SK-N-SH treated with all-trans-retinoic acid at 6 μM for 48 hours (cell line): ENCODE data around the gene RTL9.

ENCODE experiments used
- ATAC-seq: fragments of 200-7000 bp; cut with Tn5 transposase; 3 replicates; pipeline ENCODE4 v1.9.1; 2020; ENCODE audit warnings: mild to moderate bottlenecking, moderate library complexity
- ARNTL ChIP-seq: fragments of 450-650 bp; formaldehyde crosslinking; IDR thresholded peaks from 2 replicates; pipeline ENCODE4 v1.5.0; 2020; ENCODE audit warnings: low read depth, mild to moderate bottlenecking, moderate library complexity, borderline replicate concordance
- BACH2 ChIP-seq: fragments of 250-450 bp; sonication (Bioruptor Pico); IDR thresholded peaks from 2 replicates; pipeline ENCODE4 v1.9.0; 2021; ENCODE audit warnings: mild to moderate bottlenecking, borderline replicate concordance
- CREB5 ChIP-seq: fragments of 250-450 bp; sonication (Bioruptor Pico); IDR thresholded peaks from 2 replicates; pipeline ENCODE4 v1.5.1; 2020; ENCODE audit warnings: low read depth, mild to moderate bottlenecking, moderate library complexity
- CSDC2 ChIP-seq: fragments of 250-450 bp; sonication (Bioruptor Pico); IDR thresholded peaks from 2 replicates; pipeline ENCODE4 v1.5.0; 2020; ENCODE audit warnings: mild to moderate bottlenecking, moderate library complexity
- CSRNP3 ChIP-seq: fragments of 250-450 bp; sonication (Bioruptor Pico); IDR thresholded peaks from 2 replicates; pipeline ENCODE4 v1.5.1; 2021; ENCODE audit warnings: mild to moderate bottlenecking, moderate library complexity
- ESRRG ChIP-seq: fragments of 250-450 bp; sonication (Bioruptor Pico); IDR thresholded peaks from 2 replicates; pipeline ENCODE4 v1.6.1; 2021; ENCODE audit warnings: mild to moderate bottlenecking
- GLIS3 ChIP-seq: fragments of 250-450 bp; sonication (Bioruptor Pico); IDR thresholded peaks from 2 replicates; pipeline ENCODE4 v1.5.0; 2020; ENCODE audit warnings: mild to moderate bottlenecking, moderate library complexity
- ISL1 ChIP-seq: fragments of 250-450 bp; sonication (Bioruptor Pico); IDR thresholded peaks from 2 replicates; pipeline ENCODE4 v2.1.2; 2022; ENCODE audit warnings: mild to moderate bottlenecking, moderate library complexity
- PATZ1 ChIP-seq: fragments of 250-450 bp; sonication (Bioruptor Pico); IDR thresholded peaks from 2 replicates; pipeline ENCODE4 v1.8.0; 2020; ENCODE audit warnings: mild to moderate bottlenecking, moderate library complexity, borderline replicate concordance
- POU6F1 ChIP-seq: fragments of 250-450 bp; sonication (Bioruptor Pico); IDR thresholded peaks from 2 replicates; pipeline ENCODE4 v1.8.0; 2021; ENCODE audit warnings: low read depth, mild to moderate bottlenecking, moderate library complexity, borderline replicate concordance
- RARB ChIP-seq: fragments of 250-450 bp; sonication (Bioruptor Pico); IDR thresholded peaks from 2 replicates; pipeline ENCODE4 v1.8.0; 2021; ENCODE audit warnings: mild to moderate bottlenecking, moderate library complexity
- SNAI2 ChIP-seq: fragments of 250-450 bp; sonication (Bioruptor Pico); IDR thresholded peaks from 2 replicates; pipeline ENCODE4 v1.5.0; 2020; ENCODE audit warnings: mild to moderate bottlenecking, moderate library complexity
- TCF4 ChIP-seq: fragments of 250-450 bp; sonication (Bioruptor Pico); IDR thresholded peaks from 2 replicates; pipeline ENCODE4 v1.8.0; 2021; ENCODE audit warnings: mild to moderate bottlenecking, moderate library complexity, borderline replicate concordance
- TOX ChIP-seq: fragments of 250-450 bp; sonication (Bioruptor Pico); IDR thresholded peaks from 2 replicates; pipeline ENCODE4 v1.8.0; 2021; ENCODE audit warnings: mild to moderate bottlenecking, moderate library complexity, borderline replicate concordance
- TSHZ2 ChIP-seq: fragments of 250-450 bp; sonication (Bioruptor Pico); IDR thresholded peaks from 2 replicates; pipeline ENCODE4 v1.5.0; 2020; ENCODE audit warnings: mild to moderate bottlenecking, moderate library complexity
- ZC3H10 ChIP-seq: fragments of 250-450 bp; sonication (Bioruptor Pico); IDR thresholded peaks from 2 replicates; pipeline ENCODE4 v1.5.1; 2021; ENCODE audit warnings: mild to moderate bottlenecking, moderate library complexity
- ZFP3 ChIP-seq: fragments of 250-450 bp; sonication (Bioruptor Pico); IDR thresholded peaks from 2 replicates; pipeline ENCODE4 v1.5.0; 2020; ENCODE audit warnings: mild to moderate bottlenecking, moderate library complexity
- ZFP30 ChIP-seq: fragments of 450-650 bp; formaldehyde crosslinking; IDR thresholded peaks from 2 replicates; pipeline ENCODE4 v1.5.0; 2022; ENCODE audit warnings: mild to moderate bottlenecking, moderate library complexity
- ZNF565 ChIP-seq: fragments of 450-650 bp; formaldehyde crosslinking; conservative IDR thresholded peaks from 2 replicates; pipeline ENCODE4 v1.5.0; 2020; ENCODE audit warnings: low read depth, mild to moderate bottlenecking, moderate library complexity
- ZNF70 ChIP-seq: fragments of 450-650 bp; formaldehyde crosslinking; IDR thresholded peaks from 2 replicates; pipeline ENCODE4 v1.5.0; 2020; ENCODE audit warnings: mild to moderate bottlenecking, moderate library complexity
- ZNF8 ChIP-seq: fragments of 450-650 bp; formaldehyde crosslinking; IDR thresholded peaks from 2 replicates; pipeline ENCODE4 v1.5.0; 2020; ENCODE audit warnings: mild to moderate bottlenecking, moderate library complexity

The RTL9 gene

GRCh38 chrX:110402850-110403221 is 44.2 kb downstream of the RTL9 start (continued):
- TF ChIP-seq POU6F1 (CRISPR knock-in tag), result no peak
- TF ChIP-seq TSHZ2 (CRISPR knock-in tag), result no peak
- no peak for TF ChIP-seq TCF4 (CRISPR knock-in tag)
- no peak for TF ChIP-seq ISL1 (CRISPR knock-in tag)
- TF ChIP-seq RARB (CRISPR knock-in tag), result no peak
- TF ChIP-seq ESRRG (CRISPR knock-in tag), result no peak
- TF ChIP-seq CREB5 (CRISPR knock-in tag), result no peak

- TF ChIP-seq ZC3H10 (CRISPR knock-in tag) (no peak), ZNF565 (CRISPR knock-in tag) (no peak), ZFP30 (CRISPR knock-in tag) (no peak), TCF4 (CRISPR knock-in tag) (no peak), TSHZ2 (CRISPR knock-in tag) (no peak), SNAI2 (CRISPR knock-in tag) (no peak), ZFP3 (no peak), CSDC2 (CRISPR knock-in tag) (no peak)
- ATAC-seq, result no peak
These were observed 45.0 kb downstream of the RTL9 start for GRCh38 chrX:110403441-110404238.

- ATAC-seq, result no peak
- TF ChIP-seq RARB (CRISPR knock-in tag) (no peak), TOX (no peak), PATZ1 (CRISPR knock-in tag) (no peak), ISL1 (CRISPR knock-in tag) (no peak), GLIS3 (no peak), TCF4 (CRISPR knock-in tag) (no peak), BACH2 (CRISPR knock-in tag) (no peak), ZFP3 (no peak), CSRNP3 (CRISPR knock-in tag) (no peak), ARNTL (CRISPR knock-in tag) (no peak), ZC3H10 (CRISPR knock-in tag) (no peak), CSDC2 (CRISPR knock-in tag) (no peak), ESRRG (CRISPR knock-in tag) (no peak), ZNF70 (CRISPR knock-in tag) (no peak), SNAI2 (CRISPR knock-in tag) (no peak), ZNF565 (CRISPR knock-in tag) (no peak), ZNF8 (CRISPR knock-in tag) (no peak), TSHZ2 (CRISPR knock-in tag) (no peak)
These were observed 45.7 kb downstream of the RTL9 start for GRCh38 chrX:110404376-110404775.
